Eye (tissue), 1 donor: ENCODE results near the gene KRTAP26-1.

Experiments used
- DNase-seq: peaks from one replicate; pipeline ENCODE4 v3.0.0-alpha.2; 2015

Gene KRTAP26-1

GRCh38 chr21:30320215-30320614, at the start of gene KRTAP26-1:
Gene KRTAP26-1, minus strand, starts transcription at chr21:30320315. Its CDS starts 280 bp downstream, at chr21:30320035.
- no peak for DNase-seq

GRCh38 chr21:30355906-30356305, 35.8 kb upstream of the KRTAP26-1 start:
- DNase-seq, result no peak

GRCh38 chr21:30354308-30355005, 34.3 kb upstream of the KRTAP26-1 start:
- no peak for DNase-seq

- DNase-seq, result no peak
Observed at GRCh38 chr21:30351534-30351933, 31.4 kb upstream of the KRTAP26-1 start.

DNA sequence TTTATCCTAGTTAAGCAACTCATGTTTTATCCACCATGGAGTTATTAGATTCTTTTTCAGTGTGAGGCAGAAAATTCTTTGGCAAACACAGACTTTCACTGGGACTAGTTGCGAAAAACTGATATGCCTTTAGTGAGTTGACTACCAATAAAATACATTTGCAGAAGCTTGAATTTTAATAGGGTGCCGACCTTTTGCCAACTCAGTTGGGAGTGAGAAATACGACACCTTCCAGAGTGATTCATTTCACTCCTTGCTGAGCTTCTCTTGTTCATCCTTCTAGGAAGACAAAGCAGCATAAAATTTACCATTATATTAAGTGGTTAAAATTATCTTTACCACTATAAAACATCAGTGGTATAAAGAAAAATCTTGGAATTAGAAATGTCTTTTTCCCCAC, 29.5 kb upstream of the KRTAP26-1 start:
- DNase-seq, result no peak

- DNase-seq, result no peak
Observed at GRCh38 chr21:30348506-30348905, 28.4 kb upstream of the KRTAP26-1 start, which contains the start of gene KRTAP23-1. Gene KRTAP23-1, minus strand, starts transcription at chr21:30348606. Its CDS starts 0 bp downstream, at chr21:30348606.

- DNase-seq, result no peak
Observed at GRCh38 chr21:30345014-30345413, 24.9 kb upstream of the KRTAP26-1 start.

- DNase-seq, result peak; percentile 66
Observed at GRCh38 chr21:30340714-30341573, 20.8 kb upstream of the KRTAP26-1 start.

GRCh38 chr21:30338717-30339116, 18.6 kb upstream of the KRTAP26-1 start:
- DNase-seq, result no peak

DNA sequence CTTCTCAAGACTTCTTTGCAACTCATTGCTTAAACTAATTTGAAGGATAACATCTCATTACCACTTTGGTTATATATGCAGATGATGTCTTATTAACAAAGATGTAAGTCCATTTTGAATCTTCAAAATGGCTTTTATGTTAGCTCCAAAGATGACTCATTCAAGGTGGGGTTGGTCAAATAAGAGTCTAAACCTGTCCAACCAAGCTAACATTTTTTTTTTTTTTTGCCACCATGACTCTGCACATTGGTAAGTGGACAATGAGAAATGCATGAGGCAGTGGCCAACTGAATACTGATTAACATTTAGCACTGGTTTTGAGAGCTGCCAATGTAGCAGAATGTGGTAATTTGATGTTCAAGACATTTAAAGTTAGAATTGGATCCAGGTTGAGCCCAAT, 17.7 kb upstream of the KRTAP26-1 start:
- no peak for DNase-seq

DNA sequence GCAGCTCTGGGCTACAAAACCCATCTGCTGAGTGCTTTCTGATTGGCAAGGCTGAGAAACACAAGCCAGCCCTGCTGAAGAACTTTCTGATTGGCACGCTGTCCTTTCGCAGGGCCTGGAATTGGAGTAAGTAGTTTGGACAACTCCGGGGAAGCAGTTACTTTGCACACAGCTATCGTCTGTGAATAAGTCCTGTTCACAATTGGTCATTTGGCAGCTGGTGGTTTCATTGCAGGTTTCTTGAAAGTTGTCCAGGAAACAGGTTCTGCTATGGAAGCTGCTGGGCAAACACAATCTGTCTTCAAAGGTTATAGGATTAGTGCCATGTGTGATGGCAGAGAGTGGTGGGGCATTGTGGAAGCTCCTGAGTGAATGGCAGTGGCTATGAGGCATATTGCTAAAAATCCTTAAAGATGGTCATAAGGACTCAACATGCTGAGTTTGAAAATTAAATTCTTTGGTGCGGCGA, 17.2 kb upstream of the KRTAP26-1 start, which contains the start of gene KRTAP27-1:
TSS of gene KRTAP27-1 (minus strand) at position 419 of the 469 bp plus-strand sequence. CDS start at position 393, 26 bp downstream.
- no peak for DNase-seq

GRCh38 chr21:30336596-30336995, 16.5 kb upstream of the KRTAP26-1 start:
- DNase-seq, result no peak

GRCh38 chr21:30333736-30334135, 13.6 kb upstream of the KRTAP26-1 start:
- DNase-seq, result no peak

DNA sequence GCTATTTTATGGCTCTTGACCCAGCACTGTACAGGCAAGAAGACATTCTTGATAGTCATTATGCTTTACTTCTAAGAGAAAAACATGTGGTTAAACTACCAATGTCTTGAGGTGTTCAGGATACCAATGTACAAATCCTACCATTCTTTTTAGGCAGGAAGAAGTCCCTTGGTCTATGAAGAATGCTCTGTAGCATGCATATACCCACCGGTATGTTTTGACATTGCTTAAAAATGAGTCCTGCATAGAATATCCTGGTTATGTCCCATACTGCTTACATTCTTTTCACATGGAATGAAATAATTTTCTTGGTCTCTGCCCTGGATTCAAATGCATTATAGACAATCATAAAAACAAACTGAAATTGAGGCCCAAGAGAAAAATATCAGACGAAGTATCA, 12.6 kb upstream of the KRTAP26-1 start:
- DNase-seq, result no peak

- no peak for DNase-seq
Observed at GRCh38 chr21:30329203-30329875, 9.2 kb upstream of the KRTAP26-1 start.

GRCh38 chr21:30326390-30326789, 6.3 kb upstream of the KRTAP26-1 start:
- DNase-seq, result no peak

DNA sequence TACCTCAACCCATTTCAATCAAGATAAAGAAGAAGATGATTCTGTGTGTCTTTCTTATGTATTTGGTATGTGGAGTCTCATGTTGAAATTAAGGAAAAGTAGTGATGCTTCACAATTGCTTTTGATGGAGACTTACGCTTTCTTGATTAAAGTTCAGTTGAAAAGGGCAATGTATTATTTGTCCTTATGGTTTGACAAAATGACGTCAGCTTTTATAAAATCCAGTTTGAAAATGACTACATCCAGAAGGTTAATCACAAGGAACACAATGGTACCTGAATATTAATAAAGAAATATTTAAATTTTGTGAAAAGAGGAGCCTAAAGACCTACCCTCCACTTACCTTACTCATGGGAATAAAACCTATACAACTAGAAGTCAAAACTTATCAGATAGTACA, 4.4 kb downstream of the KRTAP26-1 start:
- DNase-seq, result no peak

DNA sequence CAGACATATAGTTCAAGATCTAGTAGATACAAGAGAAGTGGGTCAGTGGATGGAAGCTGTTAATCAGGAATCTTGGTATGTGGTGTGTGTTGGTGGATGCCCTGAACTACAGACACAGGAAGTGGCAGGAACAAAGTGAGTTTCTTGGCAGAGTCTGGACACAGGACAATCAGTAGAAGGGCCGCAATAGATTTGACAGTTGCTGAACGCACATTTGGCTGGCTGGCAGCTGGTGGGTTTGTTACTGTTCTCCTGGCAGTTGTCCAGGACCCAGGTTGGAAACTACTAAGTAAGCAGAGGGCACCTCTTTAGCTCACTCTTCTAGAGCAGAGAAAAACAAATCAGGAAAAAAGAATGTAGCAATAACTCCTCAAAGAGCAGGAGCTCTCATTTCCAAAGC, 13.2 kb downstream of the KRTAP26-1 start:
- DNase-seq, result no peak

DNA sequence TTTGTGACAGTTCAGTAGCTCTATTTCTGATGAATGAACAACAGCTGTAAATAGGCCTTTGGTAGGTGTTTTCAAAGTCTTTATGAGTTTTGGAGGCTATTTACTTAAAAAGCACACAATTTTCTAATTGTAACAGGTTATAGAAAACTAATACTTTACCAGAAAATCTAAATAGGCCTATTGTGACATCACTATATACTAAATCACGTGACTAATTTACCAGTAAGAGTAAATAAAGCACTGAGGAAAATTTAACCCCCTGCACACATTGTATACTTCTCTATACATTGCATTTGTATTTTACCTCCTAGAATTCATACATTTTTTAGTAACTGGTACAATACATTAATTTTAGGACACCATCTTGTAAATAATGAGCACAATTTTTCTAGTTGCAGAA, 15.0 kb downstream of the KRTAP26-1 start:
- DNase-seq, result no peak

DNA sequence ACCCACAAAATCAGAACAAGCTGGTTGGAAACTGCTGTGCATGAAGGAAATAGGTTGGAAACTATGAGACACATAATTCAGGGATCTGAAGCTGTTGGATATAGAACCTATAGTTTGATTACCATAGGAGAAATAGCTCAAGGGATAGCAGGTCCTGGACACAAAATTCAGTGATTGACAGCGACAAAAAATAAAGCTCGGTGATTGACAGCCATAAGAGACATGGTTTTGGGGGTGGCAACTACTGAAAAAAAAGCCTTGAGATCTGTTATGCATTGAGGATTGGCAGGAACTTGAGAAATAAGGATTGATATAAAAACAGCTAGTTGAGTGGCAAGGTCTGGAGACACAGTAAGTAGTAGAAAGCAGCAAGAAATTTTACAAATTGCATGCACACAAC, 30.9 kb downstream of the KRTAP26-1 start, which contains the start of gene KRTAP25-1:
TSS of gene KRTAP25-1 (minus strand) at position 300 of the 400 bp plus-strand sequence. CDS start at position 276, 24 bp downstream.
- no peak for DNase-seq

GRCh38 chr21:30282850-30283249, 37.3 kb downstream of the KRTAP26-1 start, which contains the start of gene KRTAP24-1:
Gene KRTAP24-1, minus strand, starts transcription at chr21:30282950. Its CDS starts 18 bp downstream, at chr21:30282932.
- DNase-seq, result no peak

DNA sequence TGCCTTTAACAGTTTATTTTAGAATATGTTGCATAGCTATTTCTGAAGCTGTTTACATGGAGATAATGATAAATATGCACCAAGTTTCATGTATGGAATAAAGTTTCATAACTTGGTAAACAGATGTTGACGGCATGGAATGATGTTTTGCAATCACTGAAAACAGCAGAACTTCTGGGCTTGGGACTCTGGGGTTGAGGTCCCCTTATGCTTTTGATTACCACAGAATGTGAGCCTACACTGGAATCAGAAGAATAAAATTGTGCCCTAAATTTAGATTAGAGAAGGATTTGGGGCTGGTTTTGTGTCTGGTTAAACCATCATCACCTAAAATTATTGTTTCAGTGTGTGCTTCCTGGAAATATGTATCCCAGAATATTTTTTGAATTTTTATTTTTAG, 48.5 kb downstream of the KRTAP26-1 start:
- no peak for DNase-seq

DNA sequence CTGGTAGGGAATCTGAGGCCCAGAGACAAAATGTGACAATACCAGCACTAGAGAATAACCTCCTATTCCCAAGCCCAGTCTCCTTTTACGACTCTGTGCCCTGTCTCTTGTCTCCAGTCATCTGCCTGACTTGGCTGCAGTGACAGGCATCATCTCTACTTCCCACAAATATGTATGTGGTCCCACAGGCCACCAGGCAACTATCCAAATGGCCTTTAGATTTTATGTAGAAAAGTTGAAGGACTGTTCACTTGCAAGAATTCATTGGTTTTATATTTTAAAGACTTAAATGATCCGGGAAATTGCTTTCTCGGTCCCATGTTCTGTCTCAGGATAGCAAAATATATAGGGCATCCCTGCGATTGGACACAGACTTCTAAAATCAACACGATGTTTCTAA, 49.0 kb downstream of the KRTAP26-1 start:
- DNase-seq, result no peak
